ENCODE measurements around the gene RAB11FIP3. TPM values are rescaled to one million over a fixed set of nuclear protein-coding genes. Genes with fewer than 3 reads are reported as not detected.

The RAB11FIP3 gene
- total and polyA plus RNA-seq, 2 of the 13 experiments (the other 11 are each of a cell fraction or from before 2014, with no cell fraction given): 34.3 to 57.6 TPM

DNA sequence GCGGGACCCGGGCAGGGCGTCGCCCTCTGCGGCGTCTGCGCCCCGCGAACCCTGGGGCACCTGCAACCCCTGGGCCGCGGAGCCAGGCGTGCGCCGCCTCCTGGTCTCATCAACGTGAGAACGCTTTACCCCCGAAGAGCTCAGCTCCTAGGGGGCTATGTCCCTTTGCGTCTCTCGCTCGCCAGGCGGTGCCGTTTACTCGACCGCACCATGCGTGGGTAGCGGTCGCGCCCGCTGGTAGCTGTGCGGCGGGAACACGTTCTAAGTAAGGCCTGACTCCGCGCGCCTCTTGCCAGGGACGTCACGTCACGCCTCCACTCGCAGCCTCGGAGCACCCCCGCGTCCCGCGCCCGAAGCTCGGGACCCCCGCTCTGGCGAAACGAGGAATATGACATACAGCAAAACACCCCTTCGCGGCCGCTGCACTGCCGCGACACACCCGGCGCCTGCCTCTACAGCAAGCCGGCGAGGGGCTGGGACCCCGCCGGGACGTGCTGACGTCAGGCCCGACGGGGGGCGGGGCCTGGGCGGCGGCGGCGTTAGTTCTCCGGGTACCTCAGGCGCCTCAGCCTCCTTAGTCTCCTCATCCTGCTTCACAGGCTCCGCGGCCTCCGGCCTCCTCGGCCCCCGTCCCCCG is at the start of gene RAB11FIP3 (continued):
- TF ChIP-seq, protein P1, sequence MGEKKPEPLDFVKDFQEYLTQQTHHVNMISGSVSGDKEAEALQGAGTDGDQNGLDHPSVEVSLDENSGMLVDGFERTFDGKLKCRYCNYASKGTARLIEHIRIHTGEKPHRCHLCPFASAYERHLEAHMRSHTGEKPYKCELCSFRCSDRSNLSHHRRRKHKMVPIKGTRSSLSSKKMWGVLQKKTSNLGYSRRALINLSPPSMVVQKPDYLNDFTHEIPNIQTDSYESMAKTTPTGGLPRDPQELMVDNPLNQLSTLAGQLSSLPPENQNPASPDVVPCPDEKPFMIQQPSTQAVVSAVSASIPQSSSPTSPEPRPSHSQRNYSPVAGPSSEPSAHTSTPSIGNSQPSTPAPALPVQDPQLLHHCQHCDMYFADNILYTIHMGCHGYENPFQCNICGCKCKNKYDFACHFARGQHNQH (CRISPR knock-in tag; IDR thresholded peaks at IDR 0.05): peak; percentile 62; the same call in 1 of the 2 replicates
- TF ChIP-seq, protein P2, sequence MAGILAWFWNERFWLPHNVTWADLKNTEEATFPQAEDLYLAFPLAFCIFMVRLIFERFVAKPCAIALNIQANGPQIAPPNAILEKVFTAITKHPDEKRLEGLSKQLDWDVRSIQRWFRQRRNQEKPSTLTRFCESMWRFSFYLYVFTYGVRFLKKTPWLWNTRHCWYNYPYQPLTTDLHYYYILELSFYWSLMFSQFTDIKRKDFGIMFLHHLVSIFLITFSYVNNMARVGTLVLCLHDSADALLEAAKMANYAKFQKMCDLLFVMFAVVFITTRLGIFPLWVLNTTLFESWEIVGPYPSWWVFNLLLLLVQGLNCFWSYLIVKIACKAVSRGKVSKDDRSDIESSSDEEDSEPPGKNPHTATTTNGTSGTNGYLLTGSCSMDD (CRISPR knock-in tag; IDR thresholded peaks at IDR 0.05): 0 out of 2 replicates have a peak, but pooled peaks have one; percentile 16
- TF ChIP-seq KLF6 (CRISPR knock-in tag; IDR thresholded peaks at IDR 0.05) (no peak), ISL2 (CRISPR knock-in tag; IDR thresholded peaks at IDR 0.05) (peak; percentile 45), FOXA1 (IDR thresholded peaks at IDR 0.05) (no peak), FOXA1 (CRISPR knock-in tag; IDR thresholded peaks at IDR 0.05) (no peak), GTF3A (CRISPR knock-in tag; conservative IDR thresholded peaks at IDR 0.05) (no peak), FOXC1 (CRISPR knock-in tag; IDR thresholded peaks at IDR 0.05; ENCODE audit: borderline replicate concordance) (peak; percentile 96)
- TF ChIP-seq, protein P3, sequence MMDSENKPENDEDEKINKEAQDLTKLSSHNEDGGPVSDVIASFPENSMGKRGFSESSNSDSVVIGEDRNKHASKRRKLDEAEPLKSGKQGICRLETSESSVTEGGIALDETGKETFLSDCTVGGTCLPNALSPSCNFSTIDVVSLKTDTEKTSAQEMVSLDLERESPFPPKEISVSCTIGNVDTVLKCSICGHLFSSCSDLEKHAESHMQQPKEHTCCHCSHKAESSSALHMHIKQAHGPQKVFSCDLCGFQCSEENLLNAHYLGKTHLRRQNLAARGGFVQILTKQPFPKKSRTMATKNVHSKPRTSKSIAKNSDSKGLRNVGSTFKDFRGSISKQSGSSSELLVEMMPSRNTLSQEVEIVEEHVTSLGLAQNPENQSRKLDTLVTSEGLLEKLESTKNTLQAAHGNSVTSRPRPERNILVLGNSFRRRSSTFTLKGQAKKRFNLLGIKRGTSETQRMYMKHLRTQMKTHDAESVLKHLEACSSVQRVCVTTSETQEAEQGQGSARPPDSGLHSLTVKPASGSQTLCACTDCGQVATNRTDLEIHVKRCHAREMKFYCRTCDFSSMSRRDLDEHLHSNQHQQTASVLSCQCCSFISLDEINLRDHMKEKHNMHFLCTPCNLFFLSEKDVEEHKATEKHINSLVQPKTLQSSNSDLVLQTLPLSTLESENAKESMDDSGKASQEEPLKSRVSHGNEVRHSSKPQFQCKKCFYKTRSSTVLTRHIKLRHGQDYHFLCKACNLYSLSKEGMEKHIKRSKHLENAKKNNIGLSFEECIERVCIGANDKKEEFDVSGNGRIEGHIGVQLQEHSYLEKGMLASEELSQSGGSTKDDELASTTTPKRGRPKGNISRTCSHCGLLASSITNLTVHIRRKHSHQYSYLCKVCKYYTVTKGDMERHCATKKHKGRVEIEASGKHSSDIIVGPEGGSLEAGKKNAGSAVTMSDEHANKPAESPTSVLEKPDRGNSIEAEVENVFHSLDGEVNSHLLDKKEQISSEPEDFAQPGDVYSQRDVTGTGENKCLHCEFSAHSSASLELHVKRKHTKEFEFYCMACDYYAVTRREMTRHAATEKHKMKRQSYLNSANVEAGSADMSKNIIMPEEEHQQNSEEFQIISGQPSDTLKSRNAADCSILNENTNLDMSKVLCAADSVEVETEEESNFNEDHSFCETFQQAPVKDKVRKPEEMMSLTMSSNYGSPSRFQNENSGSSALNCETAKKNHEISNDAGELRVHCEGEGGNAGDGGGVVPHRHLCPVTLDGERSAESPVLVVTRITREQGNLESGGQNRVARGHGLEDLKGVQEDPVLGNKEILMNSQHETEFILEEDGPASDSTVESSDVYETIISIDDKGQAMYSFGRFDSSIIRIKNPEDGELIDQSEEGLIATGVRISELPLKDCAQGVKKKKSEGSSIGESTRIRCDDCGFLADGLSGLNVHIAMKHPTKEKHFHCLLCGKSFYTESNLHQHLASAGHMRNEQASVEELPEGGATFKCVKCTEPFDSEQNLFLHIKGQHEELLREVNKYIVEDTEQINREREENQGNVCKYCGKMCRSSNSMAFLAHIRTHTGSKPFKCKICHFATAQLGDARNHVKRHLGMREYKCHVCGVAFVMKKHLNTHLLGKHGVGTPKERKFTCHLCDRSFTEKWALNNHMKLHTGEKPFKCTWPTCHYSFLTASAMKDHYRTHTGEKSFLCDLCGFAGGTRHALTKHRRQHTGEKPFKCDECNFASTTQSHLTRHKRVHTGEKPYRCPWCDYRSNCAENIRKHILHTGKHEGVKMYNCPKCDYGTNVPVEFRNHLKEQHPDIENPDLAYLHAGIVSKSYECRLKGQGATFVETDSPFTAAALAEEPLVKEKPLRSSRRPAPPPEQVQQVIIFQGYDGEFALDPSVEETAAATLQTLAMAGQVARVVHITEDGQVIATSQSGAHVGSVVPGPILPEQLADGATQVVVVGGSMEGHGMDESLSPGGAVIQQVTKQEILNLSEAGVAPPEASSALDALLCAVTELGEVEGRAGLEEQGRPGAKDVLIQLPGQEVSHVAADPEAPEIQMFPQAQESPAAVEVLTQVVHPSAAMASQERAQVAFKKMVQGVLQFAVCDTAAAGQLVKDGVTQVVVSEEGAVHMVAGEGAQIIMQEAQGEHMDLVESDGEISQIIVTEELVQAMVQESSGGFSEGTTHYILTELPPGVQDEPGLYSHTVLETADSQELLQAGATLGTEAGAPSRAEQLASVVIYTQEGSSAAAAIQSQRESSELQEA (CRISPR knock-in tag; IDR thresholded peaks at IDR 0.05; ENCODE audit: not compliant biosample characterization): peak; percentile 59
- TF ChIP-seq, protein P4, sequence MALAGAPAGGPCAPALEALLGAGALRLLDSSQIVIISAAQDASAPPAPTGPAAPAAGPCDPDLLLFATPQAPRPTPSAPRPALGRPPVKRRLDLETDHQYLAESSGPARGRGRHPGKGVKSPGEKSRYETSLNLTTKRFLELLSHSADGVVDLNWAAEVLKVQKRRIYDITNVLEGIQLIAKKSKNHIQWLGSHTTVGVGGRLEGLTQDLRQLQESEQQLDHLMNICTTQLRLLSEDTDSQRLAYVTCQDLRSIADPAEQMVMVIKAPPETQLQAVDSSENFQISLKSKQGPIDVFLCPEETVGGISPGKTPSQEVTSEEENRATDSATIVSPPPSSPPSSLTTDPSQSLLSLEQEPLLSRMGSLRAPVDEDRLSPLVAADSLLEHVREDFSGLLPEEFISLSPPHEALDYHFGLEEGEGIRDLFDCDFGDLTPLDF (CRISPR knock-in tag; IDR thresholded peaks at IDR 0.05): peak; percentile 38; the same call in 1 of the 2 replicates
- TF ChIP-seq, protein P5, sequence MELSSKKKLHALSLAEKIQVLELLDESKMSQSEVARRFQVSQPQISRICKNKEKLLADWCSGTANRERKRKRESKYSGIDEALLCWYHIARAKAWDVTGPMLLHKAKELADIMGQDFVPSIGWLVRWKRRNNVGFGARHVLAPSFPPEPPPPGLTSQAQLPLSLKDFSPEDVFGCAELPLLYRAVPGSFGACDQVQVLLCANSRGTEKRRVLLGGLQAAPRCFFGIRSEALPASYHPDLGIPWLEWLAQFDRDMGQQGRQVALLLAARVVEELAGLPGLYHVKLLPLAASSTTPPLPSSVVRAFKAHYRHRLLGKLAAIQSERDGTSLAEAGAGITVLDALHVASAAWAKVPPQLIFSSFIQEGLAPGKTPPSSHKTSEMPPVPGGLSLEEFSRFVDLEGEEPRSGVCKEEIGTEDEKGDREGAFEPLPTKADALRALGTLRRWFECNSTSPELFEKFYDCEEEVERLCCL (CRISPR knock-in tag; IDR thresholded peaks at IDR 0.05; ENCODE audit: borderline replicate concordance): no peak
- TF ChIP-seq, protein P6, sequence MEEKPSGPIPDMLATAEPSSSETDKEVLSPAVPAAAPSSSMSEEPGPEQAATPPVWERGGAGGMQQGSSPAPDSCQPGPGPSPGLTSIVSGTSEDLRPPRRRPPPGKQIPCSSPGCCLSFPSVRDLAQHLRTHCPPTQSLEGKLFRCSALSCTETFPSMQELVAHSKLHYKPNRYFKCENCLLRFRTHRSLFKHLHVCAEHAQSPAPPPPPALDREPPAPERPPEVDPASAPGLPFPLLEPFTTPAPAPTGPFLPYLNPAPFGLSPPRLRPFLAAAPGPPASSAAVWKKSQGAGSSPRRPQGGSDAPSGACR (CRISPR knock-in tag; IDR thresholded peaks at IDR 0.05): peak; percentile 80; the same call in 1 of the 2 replicates
- TF ChIP-seq, protein P7, sequence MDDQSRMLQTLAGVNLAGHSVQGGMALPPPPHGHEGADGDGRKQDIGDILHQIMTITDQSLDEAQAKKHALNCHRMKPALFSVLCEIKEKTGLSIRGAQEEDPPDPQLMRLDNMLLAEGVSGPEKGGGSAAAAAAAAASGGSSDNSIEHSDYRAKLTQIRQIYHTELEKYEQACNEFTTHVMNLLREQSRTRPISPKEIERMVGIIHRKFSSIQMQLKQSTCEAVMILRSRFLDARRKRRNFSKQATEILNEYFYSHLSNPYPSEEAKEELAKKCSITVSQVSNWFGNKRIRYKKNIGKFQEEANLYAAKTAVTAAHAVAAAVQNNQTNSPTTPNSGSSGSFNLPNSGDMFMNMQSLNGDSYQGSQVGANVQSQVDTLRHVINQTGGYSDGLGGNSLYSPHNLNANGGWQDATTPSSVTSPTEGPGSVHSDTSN (CRISPR knock-in tag; IDR thresholded peaks at IDR 0.05; ENCODE audit: borderline replicate concordance): 0 out of 2 replicates have a peak, but pooled peaks have one; percentile 63
